Measurements from ENCODE around the gene IQGAP1. TPM values are rescaled to one million over a fixed set of nuclear protein-coding genes. Genes with fewer than 3 reads are reported as not detected.

Gene IQGAP1
- total and polyA plus RNA-seq, 9 of the 15 experiments (the other 6 are each of a cell fraction or from before 2014, with no cell fraction given): 37.6 to 143 (median 77.7) TPM

- Histone ChIP-seq H2AFZ (ENCODE audit: low read depth, low read length) (no peak overlapping the region), H3K9me3 (replicated peaks; ENCODE audit: control insufficient read depth, insufficient read depth, low read depth, low read length) (no peaks in the 10 kb centered on the region), H4K20me1 (replicated peaks; ENCODE audit: control insufficient read depth, insufficient read depth, low read length) (no peaks in the 10 kb centered on the region), H3K9ac (ENCODE audit: insufficient read depth in 1 of 2, low read depth in 2 of 2, low read length in 2 of 2) (no peak overlapping the region), H3K4me3 (no peak overlapping the region), H3K79me2 (ENCODE audit: control insufficient read depth, insufficient read depth, low read length) (peaks cover 76% of the 10 kb centered on the region), H3K4me1 (replicated peaks in 1 of 2; ENCODE audit: control insufficient read depth in 2 of 2, insufficient read depth in 2 of 2, low read length in 2 of 2) (peaks cover 0 to 29% of the 10 kb centered on the region in 2 experiments; a peak in 3 of 5 replicates), H3K27ac (ENCODE audit: extremely low read depth, low read depth, low read length) (no peak overlapping the region), H3K4me2 (ENCODE audit: insufficient read depth, low read length) (no peak overlapping the region), H3K36me3 (ENCODE audit: control insufficient read depth, insufficient read depth, low read length) (no peaks in the 10 kb centered on the region), H3K27me3 (ENCODE audit: control insufficient read depth in 2 of 2, insufficient read depth in 2 of 2, low read length in 2 of 2) (no peaks in the 10 kb centered on the region), H3K9me1 (ENCODE audit: control insufficient read depth, insufficient read depth, low read length) (no peaks in the 10 kb centered on the region)
- intact Hi-C loops (cut with micrococcal nuclease): loop anchor here (5.0 kb wide), 1 partner anchor 40 kb away; no protein-coding TSS in a partner anchor
- ATAC-seq (no peak), DNase-seq (ENCODE audit: extremely low read depth in 1 of 4, low spot score in 3 of 4) (no peak), FAIRE-seq (no peak)
- TF ChIP-seq MITF (IDR thresholded peaks at IDR 0.05) (no peak), SMARCB1 (IDR thresholded peaks at IDR 0.05; ENCODE audit: insufficient read length, low read depth) (no peak), ZSCAN29 (IDR thresholded peaks at IDR 0.05) (no peak), ZNF75A (CRISPR knock-in tag; IDR thresholded peaks at IDR 0.05) (no peak), ZNF778 (CRISPR knock-in tag; IDR thresholded peaks at IDR 0.05) (no peak), FOXJ3 (CRISPR knock-in tag; IDR thresholded peaks at IDR 0.05) (no peak), ESRRA (IDR thresholded peaks at IDR 0.05; ENCODE audit: borderline replicate concordance, low read depth) (no peak), UBTF (IDR thresholded peaks at IDR 0.05; ENCODE audit: borderline replicate concordance in 1 of 2, low read depth in 2 of 2, low read length in 2 of 2) (no peak), RBM22 (IDR thresholded peaks at IDR 0.05; ENCODE audit: low read depth, low read length, poor library complexity, severe bottlenecking) (no peak), E4F1 (CRISPR knock-in tag; IDR thresholded peaks at IDR 0.05; ENCODE audit: borderline replicate concordance) (no peak), ZNF212 (CRISPR knock-in tag; IDR thresholded peaks at IDR 0.05) (no peak), TFE3 (CRISPR knock-in tag; IDR thresholded peaks at IDR 0.05) (no peak), MAFF (IDR thresholded peaks at IDR 0.05; ENCODE audit: low read length) (no peak), NR2C2 (CRISPR knock-in tag; IDR thresholded peaks at IDR 0.05) (no peak), NR2C2 (tag; IDR thresholded peaks at IDR 0.05) (no peak)
- WGBS (ENCODE audit: insufficient coverage, low coverage, missing lambda C conversion rate): 71% methylated on average over 3 of the region's 3 CpGs
- in situ Hi-C loops (cut with MboI): no loop called here
- CTCF ChIA-PET (ENCODE audit: low intra/inter-chr PET ratio): no interaction called here
- no TSS peak for BruUV-seq (replicated peaks)
- POLR2A ChIA-PET: interaction anchor here (0.6 to 3.4 kb wide), 5 partner anchors 8 to 250 kb away, joined by 3 to 19 read pairs (median 5); no protein-coding TSS in a partner anchor
These were observed 14.7 kb downstream of the IQGAP1 start for GRCh38 chr15:90402767-90403166.
